T-helper 1 cell treated with Interleukin-12 subunit alpha and Interleukin-12 subunit beta and Interleukin-4 antibody, amounts not matched to agents 30 ng/mL and 1 ng/mL, for 36 hours (primary cell): ENCODE data around the gene AP1M2. TPM values are rescaled to one million over a fixed set of nuclear protein-coding genes. Genes with fewer than 3 reads are reported as not detected.
"Not testable (repeated sequence)": the region's sequence is repeated elsewhere in the genome, so short reads cannot be mapped to it uniquely, and the experiment has no call there.

ENCODE experiments used
- intact Hi-C: fragments of 100-400 bp; cut with micrococcal nuclease; formaldehyde crosslinking; loops from one replicate; pipeline ENCODE4 v1.15.1; 2024
- total RNA-seq: library from RNA; stranded (reverse); gene quantifications from 2 replicates; pipeline ENCODE4 v1.2.3, GENCODE V29; 2022

The AP1M2 gene
- total RNA-seq, 1 donor from 2014 or later, result not detected

GRCh38 chr19:10543420-10544241 is 43.5 kb downstream of the AP1M2 start, which contains the start of gene ATG4D:
Gene ATG4D (plus strand): TSS chr19:10543904. CDS start chr19:10544091, 187 bp downstream.
- intact Hi-C loops, result loop anchor here (1.0 kb wide), 4 partner anchors 11 to 64 kb away; no protein-coding TSS in a partner anchor

GRCh38 chr19:10543059-10543419 is 44.1 kb downstream of the AP1M2 start:
- intact Hi-C loops, result loop anchor here (1.0 kb wide), 4 partner anchors 11 to 64 kb away; no protein-coding TSS in a partner anchor

- intact Hi-C loops, result not testable (repeated sequence)
These were observed 48.1 kb downstream of the AP1M2 start for GRCh38 chr19:10539016-10539415.

GRCh38 chr19:10538204-10538983 is 48.7 kb downstream of the AP1M2 start:
- intact Hi-C loops, result no loop called here

GRCh38 chr19:10537668-10538067 is 49.4 kb downstream of the AP1M2 start:
- intact Hi-C loops, result no loop called here

GRCh38 chr19:10535613-10536012 is 51.5 kb downstream of the AP1M2 start:
- intact Hi-C loops, result no loop called here

- intact Hi-C loops, result no loop called here
These were observed 53.3 kb downstream of the AP1M2 start for GRCh38 chr19:10533646-10534386.

GRCh38 chr19:10532457-10532856 is 54.7 kb downstream of the AP1M2 start:
- intact Hi-C loops, result no loop called here

- intact Hi-C loops, result not testable (repeated sequence)
These were observed 60.2 kb downstream of the AP1M2 start for GRCh38 chr19:10526887-10527286.

GRCh38 chr19:10525636-10526035 is 61.5 kb downstream of the AP1M2 start:
- intact Hi-C loops, result no loop called here

- intact Hi-C loops, result no loop called here
These were observed 63.9 kb downstream of the AP1M2 start for GRCh38 chr19:10523135-10523636.

Other genes with a start within 250 kb of the AP1M2 start
- 190 and 195 TPM in 2 replicates for gene ICAM3, start 247.7 kb downstream of the AP1M2 start, total RNA-seq
- gene TYK2, start 206.7 kb downstream of the AP1M2 start, total RNA-seq, result 321 and 336 TPM in 2 replicates
- gene CDC37, start 183.8 kb downstream of the AP1M2 start, total RNA-seq, result 253 and 263 TPM in 2 replicates
- gene PDE4A, start 166.8 kb downstream of the AP1M2 start, total RNA-seq, result 59.3 and 61.9 TPM in 2 replicates
- 91.4 and 97.7 TPM in 2 replicates for gene KEAP1, start 84.0 kb downstream of the AP1M2 start, total RNA-seq
- not detected in 2 replicates for gene S1PR5, start 69.9 kb downstream of the AP1M2 start, total RNA-seq
- 46.4 and 47.2 TPM in 2 replicates for gene ATG4D, start 43.4 kb downstream of the AP1M2 start, total RNA-seq
- 64.8 and 65.0 TPM in 2 replicates for gene KRI1, start 21.3 kb downstream of the AP1M2 start, total RNA-seq
- gene CDKN2D, start 18.3 kb downstream of the AP1M2 start, total RNA-seq, result 60.5 and 60.8 TPM in 2 replicates
- 151 and 162 TPM in 2 replicates for gene SLC44A2, start 38.2 kb upstream of the AP1M2 start, total RNA-seq
- 387 and 396 TPM in 2 replicates for gene ILF3, start 67.0 kb upstream of the AP1M2 start, total RNA-seq
- 52.4 and 58.2 TPM in 2 replicates for gene QTRT1, start 114.1 kb upstream of the AP1M2 start, total RNA-seq
- 374 and 410 TPM in 2 replicates for gene DNM2, start 130.8 kb upstream of the AP1M2 start, total RNA-seq
- gene TMED1, start 248.9 kb upstream of the AP1M2 start, total RNA-seq, result 12.1 and 14.2 TPM in 2 replicates